GM19023 (cell line): Measurements from ENCODE around the gene SSC4D.
"Not testable (repeated sequence)": the region's sequence is repeated elsewhere in the genome, so short reads cannot be mapped to it uniquely, and the experiment has no call there.

Experiments used
- ATAC-seq: cut with Tn5 transposase; IDR thresholded peaks from one replicate; pipeline ENCODE4 v1.9.1; 2021; ENCODE audit warnings: mild to moderate bottlenecking, moderate library complexity; ENCODE audit not compliant: unreplicated experiment

SSC4D gene

DNA sequence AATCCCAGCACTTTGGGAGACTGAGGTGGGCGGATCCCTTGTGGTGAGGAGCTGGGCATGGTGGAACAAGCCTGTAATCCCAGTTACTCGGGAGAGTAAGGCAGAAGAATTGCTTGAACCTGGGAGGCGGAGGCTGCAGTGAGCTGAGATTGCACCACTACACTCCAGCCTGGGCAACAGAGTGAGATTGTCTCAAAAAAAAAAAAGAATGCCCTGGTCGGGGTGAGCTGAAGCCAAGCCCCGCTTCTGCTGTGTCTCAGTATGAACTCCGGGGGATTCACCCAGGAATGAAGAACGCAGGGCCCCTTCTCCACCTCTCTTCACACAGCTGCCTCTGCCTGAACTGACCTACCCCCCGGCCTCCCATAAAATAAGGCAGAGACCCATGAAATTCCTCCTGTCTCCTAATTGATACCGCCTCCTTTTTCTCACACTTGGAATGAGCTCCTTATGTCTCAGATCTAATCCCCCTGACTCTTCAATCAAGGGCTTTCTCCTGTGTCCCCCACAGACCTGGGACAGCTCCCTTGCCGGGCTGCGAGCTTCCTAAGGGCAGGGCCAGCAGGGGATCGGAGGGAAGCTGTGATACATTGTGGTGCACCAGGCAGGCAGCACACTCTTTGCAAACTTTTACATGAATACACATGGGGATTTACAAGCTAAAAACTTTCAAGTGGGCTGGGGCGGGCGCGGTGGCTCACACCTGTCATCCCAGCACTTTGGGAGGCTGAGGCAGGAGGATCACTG, 14.3 kb upstream of the SSC4D start:
- ATAC-seq, result no peak

DNA sequence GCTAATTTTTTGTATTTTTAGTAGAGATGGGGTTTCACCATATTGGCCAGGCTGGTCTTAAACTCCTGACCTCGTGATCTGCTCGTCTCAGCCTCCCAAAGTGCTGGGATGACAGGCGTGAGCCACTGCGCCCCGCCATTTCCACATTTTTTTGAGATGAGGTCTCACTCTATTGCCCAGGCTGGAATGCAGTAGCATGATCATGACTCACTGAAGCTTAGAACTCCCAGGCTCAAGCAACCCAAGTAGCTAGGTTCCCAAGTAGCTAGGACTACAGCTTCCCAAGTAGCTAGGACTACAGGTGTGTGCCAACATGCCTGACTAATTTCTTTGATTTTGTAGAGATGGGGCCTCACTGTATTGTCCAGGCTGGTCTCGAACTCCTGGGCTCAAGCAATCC, 11.6 kb upstream of the SSC4D start:
- ATAC-seq, result not testable (repeated sequence)

DNA sequence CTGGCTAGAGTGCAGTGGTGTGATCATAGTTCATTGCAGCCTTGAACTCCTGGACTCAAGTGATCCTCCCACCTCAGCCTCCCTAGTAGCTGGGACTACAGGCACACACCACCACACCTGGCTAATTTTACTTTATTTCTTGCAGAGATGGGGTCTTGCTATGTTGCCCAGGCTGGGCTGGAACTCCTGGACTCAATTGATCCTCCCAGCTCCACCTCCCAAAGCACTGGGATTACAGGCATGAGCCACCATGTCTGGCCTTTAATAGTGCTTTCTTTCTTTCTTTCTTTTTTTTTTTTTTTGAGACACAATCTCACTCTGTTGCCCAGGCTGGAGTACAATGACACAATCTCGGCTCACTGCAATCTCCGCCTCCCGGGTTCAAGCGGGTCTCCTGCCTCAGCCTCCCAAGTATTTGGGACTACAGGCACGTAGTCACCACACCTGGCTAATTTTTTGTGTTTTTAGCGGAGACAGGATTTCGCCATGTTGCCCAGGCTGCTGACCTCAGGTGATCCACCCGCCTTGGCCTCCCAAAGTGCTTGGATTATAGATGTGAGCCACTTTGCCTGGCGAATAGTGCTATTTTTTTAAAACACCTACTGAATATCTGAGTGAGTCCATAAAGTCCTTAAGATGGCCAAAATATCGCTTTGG, 8.3 kb upstream of the SSC4D start:
- ATAC-seq, result not testable (repeated sequence)

DNA sequence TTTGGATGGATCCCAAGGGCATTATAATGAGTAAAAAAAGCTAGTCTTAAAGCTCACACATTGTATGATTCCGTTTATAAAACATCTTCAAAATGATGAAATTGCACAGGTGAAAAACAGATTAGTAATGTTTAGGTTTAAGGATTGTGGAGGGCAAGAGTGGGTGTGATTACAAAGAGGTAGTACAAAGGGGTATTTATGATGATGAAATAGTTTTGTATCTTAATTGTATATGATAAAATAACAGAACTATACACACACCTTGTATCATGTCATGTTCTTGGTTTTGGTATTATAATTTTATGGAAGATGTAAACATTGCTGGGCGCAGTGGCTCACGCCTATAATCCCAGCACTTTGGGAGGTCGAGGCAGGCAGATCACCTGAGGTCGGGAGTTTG, 2.8 kb upstream of the SSC4D start:
- ATAC-seq, result no peak

DNA sequence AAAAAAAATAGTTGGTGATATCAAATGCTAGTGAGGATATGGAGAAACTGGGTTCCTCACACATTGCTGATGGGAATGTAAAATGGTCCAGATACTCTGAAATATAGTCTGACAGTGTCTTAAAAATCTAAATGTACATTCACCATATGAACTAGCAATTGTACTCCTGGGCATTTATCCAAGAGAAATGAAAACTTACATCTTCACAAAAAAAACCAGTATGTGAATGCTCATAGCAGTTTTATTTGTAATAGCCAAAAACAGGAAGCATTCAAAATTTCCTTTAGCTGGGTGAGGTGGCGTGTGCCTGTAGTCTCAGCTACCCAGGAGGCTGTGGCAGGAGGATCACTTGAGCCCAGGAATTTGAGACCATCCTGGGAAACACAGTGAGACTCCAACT, 2.1 kb upstream of the SSC4D start:
- ATAC-seq, result no peak

DNA sequence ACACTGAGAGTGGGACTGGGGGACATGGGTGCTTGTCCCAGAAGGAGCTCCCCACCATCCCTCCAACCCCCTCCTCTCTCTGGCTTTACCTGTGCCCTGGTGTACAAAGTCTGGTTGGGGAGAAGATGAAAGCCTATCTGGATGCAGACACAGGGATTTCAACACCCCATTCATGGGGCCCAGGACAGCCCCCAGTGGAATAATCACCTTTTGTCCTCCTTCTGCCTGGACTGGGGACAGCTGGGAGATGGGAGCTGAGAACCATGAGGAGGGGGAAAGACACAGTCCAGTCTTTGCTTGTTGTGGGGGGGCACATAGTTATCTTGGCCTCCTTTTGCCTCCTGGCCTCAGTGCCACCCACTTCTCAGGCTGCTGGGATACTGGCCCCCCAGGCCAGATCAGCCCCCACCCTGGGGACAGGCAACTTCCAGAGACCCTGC, 1.4 kb downstream of the SSC4D start:
- ATAC-seq, result no peak

DNA sequence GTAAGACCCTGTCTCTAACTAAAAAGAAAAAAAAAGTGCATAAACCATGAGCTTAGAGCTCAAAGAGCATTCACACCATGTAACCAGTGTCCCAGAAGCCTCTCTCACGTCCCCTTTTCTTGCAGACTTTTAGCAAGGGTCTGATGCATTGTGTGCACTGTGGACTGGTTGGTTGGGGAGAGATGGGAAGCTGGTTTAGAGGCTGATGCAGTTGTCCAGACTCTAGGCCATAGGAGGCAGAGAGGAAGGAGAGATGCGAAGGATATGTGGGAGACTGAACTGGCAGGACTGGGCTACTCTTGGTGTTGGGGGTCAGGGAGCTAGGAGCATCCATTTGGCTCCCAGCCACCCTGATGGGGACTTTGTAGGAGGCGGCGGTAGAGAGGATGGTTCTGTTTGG, 1.8 kb downstream of the SSC4D start:
- ATAC-seq, result no peak

DNA sequence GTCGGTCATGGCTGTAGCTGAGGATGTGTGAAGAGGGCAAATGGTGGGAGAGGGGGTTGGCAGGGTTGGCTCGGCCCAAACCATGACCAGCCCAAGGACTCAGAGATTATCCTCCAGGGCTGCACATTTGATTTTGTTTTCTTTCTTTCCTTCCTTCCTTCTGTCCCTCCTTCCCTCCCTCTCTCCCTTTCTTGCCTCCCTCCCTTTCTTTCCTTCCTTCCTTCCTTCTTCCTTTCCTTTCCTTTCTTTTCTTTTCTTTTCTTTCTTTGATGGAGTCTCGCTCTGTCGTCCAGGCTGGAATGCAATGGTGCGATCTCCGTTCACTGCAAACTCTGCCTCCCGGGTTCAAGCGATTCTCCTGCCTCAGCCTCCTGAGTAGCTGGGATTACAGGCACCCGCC, 3.8 kb downstream of the SSC4D start:
- ATAC-seq, result no peak

DNA sequence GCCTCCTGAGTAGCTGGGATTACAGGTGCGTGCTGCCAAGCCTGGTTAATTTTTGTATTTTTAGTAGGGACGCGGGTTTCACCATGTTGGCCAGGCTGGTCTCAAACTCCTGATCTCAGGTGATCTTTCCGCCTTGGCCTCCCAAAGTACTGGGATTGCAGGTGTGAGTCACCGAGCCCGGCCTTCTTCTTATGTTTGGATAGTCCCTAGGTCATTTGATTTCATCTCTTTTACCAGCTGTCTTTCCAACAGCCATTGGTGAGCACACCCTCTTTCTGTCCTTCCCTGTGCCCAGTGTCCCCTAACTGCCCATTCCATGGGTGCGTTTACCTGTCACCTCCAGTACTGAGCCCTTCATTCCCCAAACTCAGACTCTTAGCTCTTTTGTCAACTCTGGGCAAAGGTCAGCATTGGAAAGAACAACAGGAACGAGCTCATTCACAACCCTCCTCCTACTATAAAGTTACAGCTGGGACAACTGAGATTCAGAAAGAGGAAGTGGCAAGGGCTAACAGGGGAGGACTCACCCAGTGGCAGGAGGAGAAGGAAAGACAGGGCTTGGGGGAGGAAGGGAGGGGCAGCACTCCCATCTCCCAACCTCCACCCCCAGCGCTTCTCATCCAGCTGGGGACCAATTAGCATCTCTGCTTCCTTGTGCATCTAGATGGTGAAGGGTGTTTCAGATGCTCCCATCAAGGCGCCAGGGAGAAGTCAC, 5.6 kb downstream of the SSC4D start:
- ATAC-seq, result no peak

DNA sequence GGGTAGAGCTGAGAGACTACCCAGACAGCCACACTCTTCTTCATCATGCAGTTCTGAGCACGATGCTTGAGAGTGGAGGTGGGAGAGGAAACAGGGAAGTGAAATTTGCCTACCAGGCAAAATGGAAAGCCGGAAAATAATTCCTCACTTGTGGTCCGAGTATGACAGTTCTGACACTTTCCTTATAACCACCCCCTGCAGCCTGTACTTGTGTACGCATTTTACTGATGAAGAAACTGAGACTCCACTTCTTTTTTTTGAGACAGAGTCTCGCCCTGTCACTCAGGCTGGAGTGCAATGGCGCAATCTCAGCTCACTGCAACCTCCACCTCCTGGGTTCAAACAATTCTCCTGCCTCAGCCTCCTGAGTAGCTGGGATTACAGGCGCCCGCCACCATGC, 6.4 kb downstream of the SSC4D start:
- not testable (repeated sequence) for ATAC-seq

DNA sequence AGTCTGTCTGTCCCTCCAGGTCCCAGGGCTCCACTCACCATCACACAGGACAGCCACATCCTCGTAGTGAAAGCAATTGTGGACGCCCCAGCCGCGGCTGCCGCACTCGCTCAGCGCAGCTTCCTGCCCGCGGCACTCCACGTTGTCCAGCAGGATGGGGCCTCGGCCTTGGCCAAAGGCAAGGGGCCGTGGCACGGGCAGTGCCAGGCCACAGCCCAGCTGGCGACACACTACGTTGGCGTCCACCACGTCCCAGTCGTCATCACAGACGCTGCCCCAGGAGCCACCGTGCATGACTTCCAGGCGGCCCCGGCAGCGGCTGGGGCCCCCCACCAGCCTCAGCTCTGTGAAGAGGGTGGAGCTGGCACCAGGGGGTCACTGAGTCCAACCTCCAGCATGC, 9.2 kb downstream of the SSC4D start:
- no peak for ATAC-seq

DNA sequence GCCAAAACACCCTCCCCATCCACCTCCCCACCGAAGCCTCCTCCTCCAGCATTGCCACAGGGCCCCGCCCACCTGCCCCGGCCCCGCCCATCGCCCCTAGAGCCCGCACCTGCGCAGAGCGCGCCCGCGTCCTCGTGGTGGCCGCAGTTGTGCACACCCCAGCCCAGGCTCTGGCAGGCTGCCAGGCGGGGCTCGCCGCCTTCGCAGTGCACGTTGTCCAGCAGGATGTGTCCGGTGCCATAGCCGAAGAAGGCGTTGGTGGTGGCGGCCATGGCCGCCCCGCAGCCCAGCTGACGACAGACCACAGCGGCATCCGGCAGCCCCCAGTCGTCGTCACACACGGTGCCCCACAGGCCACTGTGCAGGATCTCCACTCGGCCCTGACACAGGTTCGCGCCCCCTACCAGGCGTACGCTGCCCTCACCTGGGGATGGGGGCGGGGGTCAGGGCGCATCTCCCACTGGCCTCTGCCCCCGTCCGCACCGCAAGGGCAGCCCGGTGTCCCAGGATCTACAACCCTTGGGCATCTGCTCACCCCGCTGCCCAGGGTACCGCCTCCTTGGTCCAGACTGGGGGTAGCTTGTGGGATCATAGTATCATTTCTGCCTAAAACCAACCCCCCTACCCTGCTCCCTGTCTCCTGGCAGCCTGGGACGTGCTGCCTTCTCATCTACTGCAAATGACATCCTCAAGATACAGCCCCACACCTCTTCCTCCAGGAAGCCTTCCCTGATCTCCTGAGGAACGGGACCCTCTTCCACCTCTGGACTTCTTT, 11.9 kb downstream of the SSC4D start:
- no peak for ATAC-seq

DNA sequence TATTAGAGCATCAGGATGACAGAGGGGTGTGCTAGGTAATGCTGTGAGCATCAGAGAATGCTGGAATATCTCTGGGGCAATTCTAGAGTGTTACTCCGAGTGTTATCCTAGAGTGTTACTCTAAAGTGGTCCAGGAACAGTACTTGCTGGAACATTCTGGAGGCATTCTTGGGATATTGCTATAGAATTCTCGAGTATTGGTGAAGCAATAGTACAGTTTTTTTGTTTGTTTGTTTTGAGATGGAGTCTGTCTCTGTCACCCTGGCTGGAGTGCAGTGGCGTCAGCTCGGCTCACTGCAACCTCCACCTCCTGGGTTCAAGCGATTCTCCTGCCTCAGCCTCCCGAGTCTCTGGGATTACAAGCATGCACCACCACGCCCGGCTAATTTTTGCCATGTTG, 12.6 kb downstream of the SSC4D start:
- ATAC-seq, result no peak

DNA sequence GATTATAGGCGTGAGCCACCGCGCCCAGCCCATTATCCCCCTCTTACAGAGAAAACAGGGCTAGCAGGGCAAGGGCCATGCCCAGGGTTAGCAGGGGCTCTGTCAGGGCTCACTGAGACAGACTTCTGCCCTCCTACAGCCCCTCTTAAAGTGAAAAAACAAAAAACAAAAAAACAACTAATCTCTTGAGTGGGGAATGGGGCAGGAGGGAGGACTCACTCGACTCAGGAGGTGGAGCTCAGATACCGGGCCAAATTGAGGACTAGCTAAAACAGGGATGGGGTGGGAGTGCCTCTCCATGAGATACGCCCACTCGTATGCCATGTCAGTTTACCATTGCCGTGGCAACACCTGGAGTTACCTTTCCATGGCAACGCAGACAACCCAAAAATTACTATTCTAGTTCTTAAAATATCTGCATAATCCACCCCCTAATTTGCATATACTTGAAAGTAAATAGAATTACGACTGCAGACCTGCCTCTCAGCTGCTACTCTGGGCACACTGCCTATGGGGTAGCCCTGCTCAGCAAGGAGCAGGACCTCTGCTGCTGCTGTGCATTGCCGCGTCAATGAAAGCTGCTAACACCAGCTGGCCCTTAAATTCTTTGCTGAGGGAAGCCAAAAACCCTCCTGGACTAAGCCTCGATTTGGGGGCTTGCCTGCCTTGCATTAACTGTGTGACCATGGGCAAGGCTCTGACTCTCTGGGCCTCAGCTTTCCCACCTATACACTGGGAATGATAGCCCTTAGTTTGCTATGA, 13.4 kb downstream of the SSC4D start:
- no peak for ATAC-seq

DNA sequence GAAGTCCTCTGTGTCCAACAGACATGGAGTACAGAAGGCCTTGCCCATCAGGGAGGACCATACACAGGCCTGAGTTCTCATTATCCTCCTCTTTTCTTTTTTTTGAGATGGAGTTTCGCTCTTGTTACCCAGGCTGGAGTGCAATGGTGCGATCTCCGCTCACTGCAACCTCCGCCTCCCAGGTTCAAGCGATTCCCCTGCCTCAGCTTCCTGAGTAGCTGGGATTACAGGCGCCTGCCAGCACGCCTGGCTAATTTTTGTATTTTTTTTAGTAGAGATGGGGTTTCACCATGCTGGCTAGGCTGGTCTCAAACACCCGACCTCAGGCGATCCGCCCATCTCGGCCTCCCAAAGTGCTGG, 13.9 kb downstream of the SSC4D start:
- ATAC-seq, result not testable (repeated sequence)

DNA sequence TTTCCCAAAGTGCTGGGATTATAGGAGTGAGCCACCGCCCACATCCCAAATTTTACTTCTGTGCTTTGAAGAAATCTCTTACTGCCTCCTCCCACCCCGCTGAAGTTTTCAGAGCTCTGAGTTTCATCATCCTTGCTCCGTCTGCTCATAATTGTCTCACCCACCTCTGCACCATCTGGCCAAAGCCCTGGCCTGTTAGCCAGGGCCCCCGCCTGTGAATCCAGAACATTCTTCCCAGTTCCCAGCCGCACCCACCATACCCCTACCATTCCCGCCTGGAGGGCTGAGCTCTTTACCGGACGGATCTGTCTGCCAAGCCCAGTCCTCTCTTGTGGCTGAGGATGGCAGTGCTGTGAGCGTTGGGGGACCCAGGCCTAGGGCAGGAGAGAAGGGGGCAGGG, 14.5 kb downstream of the SSC4D start:
- no peak for ATAC-seq

DNA sequence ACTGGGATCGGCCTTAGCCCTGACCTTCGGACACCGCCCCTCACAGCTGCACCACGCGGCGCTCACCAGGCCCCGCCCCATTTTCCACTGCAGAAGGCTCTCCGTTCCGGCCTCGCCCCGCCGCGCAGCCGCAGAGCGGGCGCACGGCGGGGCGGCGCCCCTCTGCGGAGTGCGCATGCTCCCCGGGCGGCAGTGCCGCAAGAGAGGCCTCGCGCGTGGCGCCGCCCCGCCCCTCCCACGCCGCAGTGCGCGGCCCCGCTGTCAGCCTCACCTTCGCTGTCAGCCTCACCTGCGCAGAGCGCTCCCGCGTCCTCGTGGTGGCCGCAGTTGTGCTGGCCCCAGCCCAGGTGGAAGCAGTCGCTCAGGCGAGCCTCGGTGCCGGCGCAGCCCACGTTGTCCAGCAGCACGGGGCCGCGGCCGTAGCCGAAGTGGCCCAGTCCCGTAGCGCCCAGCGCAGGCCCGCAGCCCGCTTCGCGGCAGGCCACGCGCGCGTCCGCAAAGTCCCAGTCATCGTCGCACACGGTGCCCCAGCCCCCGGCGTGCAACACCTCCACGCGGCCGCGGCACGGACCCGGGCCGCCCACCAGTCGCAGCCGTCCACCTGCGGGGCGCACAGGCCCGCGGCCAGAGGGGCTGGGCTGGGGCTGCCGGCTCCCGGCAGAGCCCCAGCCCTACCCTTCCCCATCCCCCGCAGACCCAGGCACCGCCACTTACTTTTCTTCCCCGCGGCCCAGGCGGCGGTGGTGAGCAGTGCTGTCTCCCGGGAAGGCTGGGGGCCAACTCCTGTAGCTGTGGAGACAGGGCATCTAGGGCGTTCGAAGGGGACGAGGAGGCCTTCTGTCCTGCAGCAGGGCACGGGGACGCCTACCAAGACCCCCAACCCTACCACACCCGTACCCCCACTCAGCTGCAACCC, 16.1 kb downstream of the SSC4D start:
- peak; percentile 92 for ATAC-seq

DNA sequence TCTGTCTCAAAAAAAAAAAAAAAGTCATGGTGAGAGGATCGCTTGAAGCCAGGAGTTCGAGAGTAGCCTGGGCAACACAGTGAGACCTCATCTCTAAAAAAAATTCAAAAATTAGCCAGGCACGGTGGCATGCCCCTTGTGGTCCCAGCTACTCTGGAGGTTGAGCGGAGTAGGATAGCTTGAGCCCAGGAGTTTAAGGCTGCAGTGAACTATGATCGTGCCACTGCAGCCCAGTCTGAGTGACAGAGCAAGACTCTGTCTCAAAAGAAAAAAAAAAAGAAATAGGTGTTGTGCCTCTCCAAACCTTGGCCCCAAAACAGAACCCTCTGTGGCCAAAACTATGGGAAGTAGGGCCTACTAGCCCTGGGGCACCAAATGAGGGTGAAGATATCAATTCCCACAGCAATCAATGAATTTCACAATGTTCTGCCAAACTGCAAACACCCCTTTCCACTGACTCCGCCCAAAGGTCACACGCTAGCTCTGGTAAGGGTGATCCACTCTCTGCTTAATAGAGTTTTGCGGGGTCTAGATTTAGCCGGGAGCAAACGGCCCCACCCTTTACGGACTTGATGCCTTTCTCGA, 16.9 kb downstream of the SSC4D start:
- ATAC-seq, result no peak

DNA sequence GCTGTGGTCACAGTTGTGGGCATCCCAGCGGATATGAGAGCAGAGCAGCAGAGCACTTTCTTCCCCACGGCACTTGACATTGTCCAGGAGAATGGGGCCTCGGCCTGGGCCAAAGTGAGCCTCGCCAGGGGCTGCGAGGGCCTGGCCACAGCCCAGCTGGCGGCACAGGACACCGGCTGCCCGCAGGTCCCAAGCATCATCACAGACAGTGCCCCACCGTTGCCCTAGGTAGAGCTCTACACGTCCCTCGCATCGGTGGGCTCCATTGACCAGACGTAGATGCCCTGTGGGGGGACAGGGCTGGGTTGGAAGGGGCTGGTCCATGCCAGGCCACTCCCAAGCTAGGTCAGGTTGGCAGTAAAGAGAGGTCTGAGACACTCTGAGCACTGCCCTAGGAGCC, 19.4 kb downstream of the SSC4D start:
- ATAC-seq, result no peak
